ENCODE measurements around the gene MTCH1.
A peak's percentile ranks its signal among the peaks of the same experiment; 100 is the strongest.

The MTCH1 gene

DNA sequence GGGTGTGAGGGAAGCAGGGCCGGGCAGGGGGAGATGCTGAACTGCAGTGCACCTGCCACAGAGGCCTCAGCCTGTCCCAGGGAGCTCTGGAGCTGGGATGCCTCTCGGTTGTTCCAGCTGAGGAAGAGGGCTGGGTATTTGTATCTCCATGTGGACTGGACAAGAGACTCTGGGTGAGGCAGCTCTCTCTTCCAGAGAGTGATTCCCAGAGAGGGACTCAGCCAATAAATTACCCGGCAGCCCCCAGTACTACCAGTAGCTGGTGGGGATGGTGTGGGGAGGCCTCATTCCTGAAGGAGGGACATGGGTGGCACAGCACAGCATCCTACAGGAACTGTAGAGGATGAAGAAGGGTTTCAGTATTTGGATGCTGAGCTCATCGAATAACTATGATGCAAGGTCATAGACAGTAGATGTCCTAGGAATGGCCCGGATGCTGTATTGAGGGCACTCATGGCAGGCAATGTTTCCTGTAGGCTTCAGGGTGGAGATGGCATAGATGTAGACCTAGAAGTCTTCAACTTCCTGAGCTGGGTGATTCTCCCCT is 20.9 kb upstream of the MTCH1 start:
- no peak for DNase-seq (ENCODE audit: low spot score)
- TF ChIP-seq, protein P1, sequence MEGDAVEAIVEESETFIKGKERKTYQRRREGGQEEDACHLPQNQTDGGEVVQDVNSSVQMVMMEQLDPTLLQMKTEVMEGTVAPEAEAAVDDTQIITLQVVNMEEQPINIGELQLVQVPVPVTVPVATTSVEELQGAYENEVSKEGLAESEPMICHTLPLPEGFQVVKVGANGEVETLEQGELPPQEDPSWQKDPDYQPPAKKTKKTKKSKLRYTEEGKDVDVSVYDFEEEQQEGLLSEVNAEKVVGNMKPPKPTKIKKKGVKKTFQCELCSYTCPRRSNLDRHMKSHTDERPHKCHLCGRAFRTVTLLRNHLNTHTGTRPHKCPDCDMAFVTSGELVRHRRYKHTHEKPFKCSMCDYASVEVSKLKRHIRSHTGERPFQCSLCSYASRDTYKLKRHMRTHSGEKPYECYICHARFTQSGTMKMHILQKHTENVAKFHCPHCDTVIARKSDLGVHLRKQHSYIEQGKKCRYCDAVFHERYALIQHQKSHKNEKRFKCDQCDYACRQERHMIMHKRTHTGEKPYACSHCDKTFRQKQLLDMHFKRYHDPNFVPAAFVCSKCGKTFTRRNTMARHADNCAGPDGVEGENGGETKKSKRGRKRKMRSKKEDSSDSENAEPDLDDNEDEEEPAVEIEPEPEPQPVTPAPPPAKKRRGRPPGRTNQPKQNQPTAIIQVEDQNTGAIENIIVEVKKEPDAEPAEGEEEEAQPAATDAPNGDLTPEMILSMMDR (IDR thresholded peaks at IDR 0.05; ENCODE audit: extremely low read depth, missing control alignments): no peak

DNA sequence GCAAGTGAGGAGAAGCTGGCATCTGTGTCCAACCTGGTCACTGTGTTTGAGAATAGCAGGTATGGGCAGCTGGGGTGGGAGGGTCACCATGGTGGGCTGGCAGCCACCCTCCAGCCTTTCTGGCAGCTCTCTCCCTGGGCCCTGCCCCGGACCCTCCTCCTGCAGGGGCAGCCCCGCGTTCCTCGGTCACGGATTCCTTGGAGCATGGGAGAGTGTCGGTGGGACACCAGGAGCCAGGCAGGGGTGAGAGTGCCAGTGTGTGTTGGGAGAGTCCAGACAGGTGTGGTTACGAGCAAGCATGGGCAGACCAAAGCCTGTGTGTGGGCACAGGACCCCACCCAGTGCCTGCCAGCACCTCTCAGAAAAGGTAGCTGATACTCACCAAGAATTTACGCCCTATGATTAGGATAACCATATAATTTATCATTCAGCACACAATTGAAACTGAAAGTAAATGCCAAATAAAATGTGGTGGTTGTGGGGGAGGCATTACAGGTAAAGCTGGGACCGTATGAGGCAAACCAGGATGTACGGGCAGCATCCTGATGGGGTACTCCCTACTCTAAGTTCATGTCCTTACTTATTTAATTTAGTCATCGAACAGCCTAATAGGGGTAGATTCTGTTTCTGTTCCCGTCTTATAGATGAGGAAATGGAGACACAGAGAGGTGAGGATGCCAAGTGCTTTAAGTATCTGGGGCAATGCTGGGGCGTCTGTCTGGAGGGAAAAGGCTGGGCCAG is 20.0 kb upstream of the MTCH1 start:
- no peak for DNase-seq (ENCODE audit: low spot score)
- TF ChIP-seq, protein P1 (IDR thresholded peaks at IDR 0.05; ENCODE audit: extremely low read depth, missing control alignments): no peak

- TF ChIP-seq, protein P1 (IDR thresholded peaks at IDR 0.05; ENCODE audit: extremely low read depth, missing control alignments): no peak
- peak; percentile 88 for DNase-seq (ENCODE audit: low spot score)
These were observed 19.2 kb upstream of the MTCH1 start, which contains the start of gene FGD2 for GRCh38 chr6:37005061-37005810. Gene FGD2 (plus strand): TSS chr6:37005655. CDS start chr6:37005818, 163 bp downstream.

- TF ChIP-seq, protein P1 (IDR thresholded peaks at IDR 0.05; ENCODE audit: extremely low read depth, missing control alignments): no peak
- peak; percentile 51 for DNase-seq (ENCODE audit: low spot score)
These were observed 18.3 kb upstream of the MTCH1 start for GRCh38 chr6:37004044-37004980.

GRCh38 chr6:36999751-37000125 is 13.7 kb upstream of the MTCH1 start:
- TF ChIP-seq, protein P1 (IDR thresholded peaks at IDR 0.05; ENCODE audit: extremely low read depth, missing control alignments): no peak
- no peak for DNase-seq (ENCODE audit: low spot score)

- no peak for DNase-seq (ENCODE audit: low spot score)
- TF ChIP-seq, protein P1 (IDR thresholded peaks at IDR 0.05; ENCODE audit: extremely low read depth, missing control alignments): no peak
These were observed 13.2 kb upstream of the MTCH1 start for GRCh38 chr6:36999061-36999750.
